Activated T-helper 2 cell treated with anti-CD3 and anti-CD28 coated beads, Interferon-gamma antibody, Interleukin-2, Interleukin-4, amounts not matched to agents 10 μg/mL and 5 μg/mL and 100 μg/mL, durations not matched to agents 14 hours and 24 hours and 36 hours (primary cell): ENCODE data around the gene TFIP11. TPM values are rescaled to one million over a fixed set of nuclear protein-coding genes. Genes with fewer than 3 reads are reported as not detected.

Source experiments
- DNase-seq: peaks from one replicate; pipeline ENCODE4 v3.0.0; 2021; ENCODE audit warnings: low spot score
- H3K27ac Mint-ChIP-seq: one replicate; pipeline ENCODE4 v1.8.0; 2021; ENCODE audit warnings: mixed read lengths
- H3K27me3 Mint-ChIP-seq: one replicate; pipeline ENCODE4 v1.8.0; 2021; ENCODE audit warnings: low read depth, mixed read lengths
- H3K36me3 Mint-ChIP-seq: one replicate; pipeline ENCODE4 v1.8.0; 2021; ENCODE audit warnings: low read depth, mixed read lengths
- H3K4me1 Mint-ChIP-seq: one replicate; pipeline ENCODE4 v1.8.0; 2021; ENCODE audit warnings: low read depth, mixed read lengths
- H3K4me3 Mint-ChIP-seq: one replicate; pipeline ENCODE4 v1.8.0; 2021; ENCODE audit warnings: low read depth, mild to moderate bottlenecking, moderate library complexity, mixed read lengths
- H3K9me3 Mint-ChIP-seq: one replicate; pipeline ENCODE4 v1.8.0; 2021; ENCODE audit warnings: mixed read lengths
- intact Hi-C: fragments of 100-400 bp; cut with micrococcal nuclease; formaldehyde crosslinking; loops from one replicate; pipeline ENCODE4 v1.15.1; 2023
- total RNA-seq: library from RNA; stranded (reverse); gene quantifications from 2 replicates; pipeline ENCODE4 v1.2.3, GENCODE V29; 2022

Gene TFIP11
- 49.7 and 55.0 TPM in 2 replicates for total RNA-seq

DNA sequence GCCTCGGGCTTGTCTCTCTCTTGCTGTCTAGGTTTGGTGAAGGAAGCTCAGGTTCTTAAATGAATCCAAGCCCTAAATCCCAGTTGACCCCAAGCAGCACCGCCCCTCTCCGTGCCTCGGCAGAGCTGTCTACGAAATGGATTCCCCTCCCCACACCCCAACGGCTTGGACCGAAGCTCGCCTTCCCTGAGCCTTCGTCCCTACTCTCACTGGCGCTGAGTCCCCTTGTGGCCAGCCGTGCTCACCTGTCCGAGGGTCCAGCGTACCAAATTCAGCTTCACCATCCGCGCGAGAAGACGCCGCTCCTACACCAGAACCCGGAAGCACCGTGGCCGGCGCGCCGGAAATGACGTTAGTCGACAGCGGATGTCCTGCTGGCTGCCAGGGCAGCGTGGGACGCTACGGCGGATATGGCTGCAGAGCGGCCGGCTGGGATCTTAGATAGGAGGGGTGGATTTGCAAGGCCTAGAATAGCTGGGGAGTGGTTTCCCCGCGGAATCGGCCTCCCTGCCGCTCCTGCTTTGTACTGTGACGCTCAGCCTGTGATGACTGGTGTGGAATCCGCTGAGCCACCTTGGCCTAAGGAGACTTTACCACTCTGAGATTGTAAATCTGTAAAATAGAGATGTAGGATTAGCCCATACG lies at the start of gene TFIP11:
TSS of gene TFIP11 (minus strand) at position 325 of the 645 bp plus-strand sequence. CDS start 2,201 bp downstream, outside the sequence.
- Mint-ChIP-seq H3K9me3 (no peaks in the 10 kb centered on the region), H3K36me3 (peaks cover 33% of the 10 kb centered on the region), H3K4me1 (peaks cover 27% of the 10 kb centered on the region), H3K4me3 (peak within 1 kb of the TSS; percentile 100), H3K27ac (peak within 1 kb of the TSS; percentile 97), H3K27me3 (no peaks in the 10 kb centered on the region)
- peak; percentile 88 for DNase-seq
- intact Hi-C loops, result loop anchor here (2.0 to 5.0 kb wide), 3 partner anchors 29 to 161 kb away; partner anchors contain the start of genes HPS4, SRRD and TPST2

- H3K4me1 Mint-ChIP-seq, result no peaks in the 10 kb centered on the region
- peaks cover 3% of the 10 kb centered on the region for H3K36me3 Mint-ChIP-seq
- H3K27ac Mint-ChIP-seq, result no peak overlapping the region
- H3K27me3 Mint-ChIP-seq, result no peaks in the 10 kb centered on the region
- H3K4me3 Mint-ChIP-seq, result no peak overlapping the region
- intact Hi-C loops, result no loop called here
- H3K9me3 Mint-ChIP-seq, result no peaks in the 10 kb centered on the region
- DNase-seq, result no peak
Observed at GRCh38 chr22:26561756-26562417, 49.6 kb upstream of the TFIP11 start.

- Mint-ChIP-seq H3K27ac (no peak overlapping the region), H3K36me3 (peaks cover 3% of the 10 kb centered on the region), H3K4me1 (no peaks in the 10 kb centered on the region), H3K9me3 (no peaks in the 10 kb centered on the region), H3K4me3 (no peak overlapping the region), H3K27me3 (no peaks in the 10 kb centered on the region)
- no peak for DNase-seq
- intact Hi-C loops, result no loop called here
Observed at GRCh38 chr22:26559961-26560575, 47.8 kb upstream of the TFIP11 start.

DNA sequence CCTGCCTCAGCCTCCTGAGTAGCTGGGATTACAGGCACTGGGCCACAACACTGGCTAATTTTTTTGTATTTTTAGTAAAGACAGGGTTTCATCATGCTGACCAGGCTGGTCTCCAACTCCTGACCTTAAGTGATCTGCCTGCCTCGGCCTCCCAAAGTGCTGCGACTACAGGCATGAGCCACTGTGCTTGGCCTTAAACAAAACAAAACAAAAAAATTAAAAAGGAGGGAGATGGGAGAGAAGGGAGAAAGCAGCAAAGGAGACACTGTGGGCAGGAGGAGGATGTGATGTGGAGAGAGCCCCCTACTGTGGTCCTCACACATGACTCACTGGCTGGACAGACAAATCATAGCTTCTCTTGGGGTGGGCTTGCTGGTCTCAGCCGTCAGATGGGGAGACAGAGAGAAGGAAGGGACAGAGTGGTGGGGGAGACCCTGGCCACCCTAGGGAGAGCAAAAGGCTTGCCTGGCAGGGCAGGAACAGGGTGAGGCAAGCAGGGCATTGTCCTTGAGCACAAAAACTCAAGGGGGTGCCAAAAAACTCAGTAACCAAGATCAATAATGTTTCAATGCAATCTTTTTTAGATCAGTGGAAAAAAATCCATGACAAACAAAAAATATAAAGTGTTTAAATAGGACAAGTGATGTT lies 46.1 kb upstream of the TFIP11 start:
- Mint-ChIP-seq H3K27me3 (no peaks in the 10 kb centered on the region), H3K9me3 (no peaks in the 10 kb centered on the region), H3K36me3 (no peaks in the 10 kb centered on the region), H3K27ac (no peak overlapping the region), H3K4me3 (no peak overlapping the region), H3K4me1 (no peaks in the 10 kb centered on the region)
- no peak for DNase-seq
- intact Hi-C loops, result no loop called here

DNA sequence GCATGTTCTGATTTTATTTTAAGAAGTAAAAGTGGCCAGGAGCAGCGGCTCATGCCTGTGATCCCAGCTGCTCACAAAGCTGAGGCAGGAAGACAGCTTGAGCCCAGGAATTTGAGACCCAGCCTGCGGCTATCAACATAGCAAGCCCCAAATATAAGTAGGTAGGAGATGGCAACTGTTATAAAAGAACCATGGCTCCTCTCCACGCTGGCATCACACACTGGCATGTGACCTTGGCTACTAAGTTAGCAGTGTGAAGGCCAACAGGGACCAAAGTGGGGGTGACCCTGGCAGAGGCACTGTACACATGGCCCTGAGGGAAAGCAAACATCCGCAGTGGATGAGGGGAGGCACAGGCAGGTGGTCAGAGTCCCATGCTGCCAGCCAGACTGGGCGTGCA lies 44.6 kb upstream of the TFIP11 start:
- H3K36me3 Mint-ChIP-seq, result no peaks in the 10 kb centered on the region
- no peak overlapping the region for H3K4me3 Mint-ChIP-seq
- DNase-seq, result no peak
- no peak overlapping the region for H3K27ac Mint-ChIP-seq
- H3K4me1 Mint-ChIP-seq, result no peaks in the 10 kb centered on the region
- no peaks in the 10 kb centered on the region for H3K9me3 Mint-ChIP-seq
- H3K27me3 Mint-ChIP-seq, result no peaks in the 10 kb centered on the region
- intact Hi-C loops, result no loop called here

- no peak overlapping the region for H3K27ac Mint-ChIP-seq
- H3K4me1 Mint-ChIP-seq, result no peaks in the 10 kb centered on the region
- no peaks in the 10 kb centered on the region for H3K9me3 Mint-ChIP-seq
- no peaks in the 10 kb centered on the region for H3K36me3 Mint-ChIP-seq
- H3K4me3 Mint-ChIP-seq, result no peak overlapping the region
- no peaks in the 10 kb centered on the region for H3K27me3 Mint-ChIP-seq
- intact Hi-C loops, result no loop called here
- no peak for DNase-seq
Observed at GRCh38 chr22:26555478-26555877, 43.2 kb upstream of the TFIP11 start.

- intact Hi-C loops, result no loop called here
- H3K9me3 Mint-ChIP-seq, result no peaks in the 10 kb centered on the region
- H3K27ac Mint-ChIP-seq, result no peak overlapping the region
- DNase-seq, result no peak
- no peaks in the 10 kb centered on the region for H3K36me3 Mint-ChIP-seq
- H3K27me3 Mint-ChIP-seq, result no peaks in the 10 kb centered on the region
- H3K4me3 Mint-ChIP-seq, result no peak overlapping the region
- no peaks in the 10 kb centered on the region for H3K4me1 Mint-ChIP-seq
Observed at GRCh38 chr22:26554956-26555355, 42.7 kb upstream of the TFIP11 start.

DNA sequence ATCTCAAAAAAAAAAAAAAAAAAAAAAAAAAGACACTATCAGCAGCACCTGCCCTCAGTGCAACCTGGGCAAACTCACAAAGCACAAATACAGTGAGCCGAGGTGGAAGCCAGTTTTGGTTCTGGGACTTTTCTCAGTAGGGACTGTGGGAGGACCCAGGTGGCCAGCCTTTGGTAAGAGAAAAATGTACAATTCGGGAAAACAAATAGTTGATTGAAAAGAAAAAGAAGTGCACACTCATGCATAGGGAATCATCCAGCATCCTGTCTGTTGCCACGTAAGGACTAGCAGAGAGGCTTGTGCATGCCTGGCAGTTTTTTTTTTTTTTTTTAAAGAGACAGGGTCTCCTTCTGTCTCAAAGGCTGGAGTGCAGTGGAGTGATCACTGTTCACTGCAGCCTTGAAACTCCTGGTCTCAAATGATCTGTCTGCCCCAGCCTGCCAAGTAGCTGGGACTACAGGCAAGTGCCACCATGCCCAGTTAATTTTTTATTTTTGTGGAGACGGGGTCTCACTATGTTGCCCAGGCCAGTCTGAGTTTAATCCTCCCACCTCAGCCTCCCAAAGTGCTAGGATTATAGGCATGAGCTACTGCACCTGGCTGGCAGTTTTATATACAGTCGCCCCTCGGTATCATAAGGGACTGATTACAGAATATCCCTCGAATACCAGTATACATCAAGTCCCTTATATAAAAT lies 40.9 kb upstream of the TFIP11 start:
- no peaks in the 10 kb centered on the region for H3K9me3 Mint-ChIP-seq
- H3K4me3 Mint-ChIP-seq, result no peak overlapping the region
- DNase-seq, result no peak
- no peaks in the 10 kb centered on the region for H3K4me1 Mint-ChIP-seq
- intact Hi-C loops, result no loop called here
- H3K36me3 Mint-ChIP-seq, result no peaks in the 10 kb centered on the region
- H3K27ac Mint-ChIP-seq, result no peak overlapping the region
- no peaks in the 10 kb centered on the region for H3K27me3 Mint-ChIP-seq

DNA sequence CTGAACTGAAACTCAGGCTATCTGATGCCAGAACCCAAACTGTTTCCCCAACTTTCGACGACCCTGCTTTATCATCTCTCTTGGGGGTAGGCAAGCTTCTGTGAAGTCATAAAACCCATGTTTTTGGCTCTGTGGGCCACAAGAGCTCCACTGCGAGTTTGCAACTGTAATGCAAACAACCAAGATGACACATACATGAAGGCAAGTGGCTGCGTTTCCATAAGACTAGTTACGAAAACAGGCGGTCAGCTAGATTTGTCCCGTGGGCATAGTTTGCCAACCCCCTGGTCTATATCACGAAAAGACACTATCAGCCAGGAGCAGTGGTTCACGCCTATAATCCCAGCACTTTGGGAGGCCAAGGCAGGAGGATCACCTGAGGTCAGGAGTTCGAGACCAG lies 40.2 kb upstream of the TFIP11 start:
- intact Hi-C loops, result no loop called here
- Mint-ChIP-seq H3K4me1 (peaks cover 2% of the 10 kb centered on the region), H3K27me3 (no peaks in the 10 kb centered on the region), H3K36me3 (peaks cover 2% of the 10 kb centered on the region), H3K4me3 (no peak overlapping the region), H3K27ac (no peak overlapping the region), H3K9me3 (no peaks in the 10 kb centered on the region)
- no peak for DNase-seq

DNA sequence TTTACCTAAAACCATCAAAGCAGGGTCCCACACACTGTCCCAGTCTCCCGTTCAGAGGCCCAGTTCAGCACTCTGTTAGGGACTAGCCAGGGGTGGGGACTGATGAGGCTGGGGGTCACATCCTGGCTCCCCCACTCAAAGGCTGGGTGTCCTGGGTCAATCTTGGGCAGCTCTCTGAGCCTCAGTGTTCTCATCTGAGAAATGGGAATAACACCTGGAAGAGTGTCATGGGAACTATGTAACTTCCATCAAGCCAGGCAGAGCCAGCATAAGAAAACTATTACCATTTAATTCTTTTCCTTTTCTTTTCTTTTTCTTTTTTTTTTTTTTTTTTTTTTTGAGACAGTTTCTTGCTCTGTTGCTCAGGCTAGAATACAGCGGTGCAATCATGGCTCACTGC lies 39.3 kb upstream of the TFIP11 start:
- no peak overlapping the region for H3K4me3 Mint-ChIP-seq
- H3K4me1 Mint-ChIP-seq, result peaks cover 9% of the 10 kb centered on the region
- no peaks in the 10 kb centered on the region for H3K9me3 Mint-ChIP-seq
- peaks cover 11% of the 10 kb centered on the region for H3K36me3 Mint-ChIP-seq
- intact Hi-C loops, result no loop called here
- DNase-seq, result no peak
- no peak overlapping the region for H3K27ac Mint-ChIP-seq
- no peaks in the 10 kb centered on the region for H3K27me3 Mint-ChIP-seq

DNA sequence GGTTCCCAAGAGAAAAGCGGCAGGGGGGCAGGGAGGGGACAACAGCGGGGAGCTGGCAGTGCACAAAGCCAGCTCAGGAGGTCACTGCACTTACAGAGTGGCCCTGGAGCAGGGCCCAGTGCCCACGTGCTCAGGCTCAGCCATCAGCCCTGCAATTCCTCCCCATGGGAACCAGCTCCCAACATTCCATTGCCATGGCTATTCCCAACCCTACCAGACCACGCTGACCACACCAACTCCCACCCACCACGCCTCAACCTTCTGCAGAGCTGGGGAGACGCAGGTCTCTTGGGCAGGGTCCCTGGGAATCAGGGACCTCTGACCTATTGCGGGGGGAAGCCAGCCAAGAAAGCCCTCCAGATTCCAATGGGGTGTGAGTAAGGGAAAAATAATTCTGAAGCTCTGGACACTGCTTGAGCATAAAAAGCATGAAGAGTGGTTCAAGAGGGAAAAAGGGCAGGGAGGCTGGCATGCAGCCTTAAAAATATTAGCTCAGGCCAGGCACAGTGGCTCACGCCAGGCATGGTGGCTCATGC lies 38.3 kb upstream of the TFIP11 start:
- H3K4me1 Mint-ChIP-seq, result peaks cover 12% of the 10 kb centered on the region
- peaks cover 12% of the 10 kb centered on the region for H3K36me3 Mint-ChIP-seq
- intact Hi-C loops, result no loop called here
- no peaks in the 10 kb centered on the region for H3K9me3 Mint-ChIP-seq
- no peak overlapping the region for H3K27ac Mint-ChIP-seq
- no peak overlapping the region for H3K4me3 Mint-ChIP-seq
- H3K27me3 Mint-ChIP-seq, result no peaks in the 10 kb centered on the region
- no peak for DNase-seq

DNA sequence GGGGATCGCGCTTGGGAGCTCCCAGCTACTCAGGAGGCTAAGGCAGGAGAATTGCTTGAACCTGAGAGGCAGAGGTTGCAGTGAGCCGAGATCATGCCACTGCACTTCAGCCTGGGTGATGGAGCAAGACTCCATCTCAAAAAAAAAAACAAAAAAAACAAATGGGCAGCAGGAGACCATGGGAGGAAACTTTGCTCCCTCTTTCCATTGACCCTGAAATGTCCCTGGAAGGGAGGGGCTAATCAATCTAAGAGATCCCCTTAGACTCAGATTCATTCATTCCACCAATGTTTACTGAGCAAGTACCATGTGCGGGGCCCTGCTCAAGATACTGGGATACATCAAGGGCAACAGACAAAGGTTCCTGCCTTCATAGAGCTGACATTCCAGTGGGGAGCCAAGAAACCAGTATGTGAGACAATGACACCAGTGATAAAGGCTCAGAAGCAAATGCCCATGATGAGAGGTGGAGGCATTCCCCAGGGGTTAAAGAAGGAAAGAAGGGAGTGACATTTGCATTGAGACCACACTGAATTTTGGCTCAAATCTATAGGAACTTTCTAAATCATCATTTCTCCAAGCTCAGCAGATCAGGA lies 37.7 kb upstream of the TFIP11 start:
- Mint-ChIP-seq H3K4me1 (peaks cover 12% of the 10 kb centered on the region), H3K9me3 (no peaks in the 10 kb centered on the region), H3K4me3 (no peak overlapping the region), H3K36me3 (peaks cover 14% of the 10 kb centered on the region), H3K27me3 (no peaks in the 10 kb centered on the region), H3K27ac (no peak overlapping the region)
- no peak for DNase-seq
- intact Hi-C loops, result no loop called here
